GM12872 (cell line): ENCODE results near the gene FMOD.

Experiments used
- CTCF ChIP-seq: IDR thresholded peaks from 3 replicates; pipeline ENCODE4 v1.5.1; 2011; ENCODE audit warnings: low read depth, mild to moderate bottlenecking, low read length, moderate library complexity; ENCODE audit not compliant: insufficient read depth

Gene FMOD

GRCh38 chr1:203360547-203361185 lies 9.7 kb upstream of the FMOD start:
- TF ChIP-seq CTCF = no peak

- no peak for TF ChIP-seq CTCF
These were observed 8.2 kb upstream of the FMOD start for GRCh38 chr1:203359010-203359571.

- no peak for TF ChIP-seq CTCF
These were observed 3.3 kb upstream of the FMOD start for GRCh38 chr1:203354246-203354645.

GRCh38 chr1:203353486-203353885 lies 2.6 kb upstream of the FMOD start:
- TF ChIP-seq CTCF = no peak

GRCh38 chr1:203349773-203350524 lies 973 bp downstream of the FMOD start:
- TF ChIP-seq CTCF = no peak

GRCh38 chr1:203349166-203349565 lies 1.8 kb downstream of the FMOD start:
- TF ChIP-seq CTCF = no peak

GRCh38 chr1:203346769-203347102 lies 4.2 kb downstream of the FMOD start:
- no peak for TF ChIP-seq CTCF
